GM23338 (cell line): ENCODE results near the gene STXBP5. TPM values are rescaled to one million over a fixed set of nuclear protein-coding genes. Genes with fewer than 3 reads are reported as not detected.

Source experiments
- ATAC-seq: fragments of 200-7000 bp; cut with Tn5 transposase; 3 replicates; pipeline ENCODE4 v1.9.1; 2020
- DNase-seq: peaks from one replicate; pipeline ENCODE4 v3.0.0-alpha.2; 2015; ENCODE audit warnings: low spot score
- H2AFZ ChIP-seq: fragments of 200-600 bp; sonication (generic); 2 replicates; pipeline ENCODE4 v1.8.0; 2016; ENCODE audit warnings: antibody characterized with exemption, mild to moderate bottlenecking, moderate library complexity
- H3F3A ChIP-seq: fragments of 200-600 bp; sonication (generic); replicated peaks from 2 replicates; pipeline ENCODE4 v1.8.0; 2017; ENCODE audit warnings: antibody characterized with exemption, mixed run types, low read depth
- H3K27ac ChIP-seq: fragments of 200-600 bp; sonication (generic); 2 replicates; pipeline ENCODE4 v1.6.1; 2016; ENCODE audit warnings: low read depth
- H3K27me3 ChIP-seq: fragments of 200-600 bp; sonication (generic); 2 replicates; pipeline ENCODE4 v1.8.0; 2016; ENCODE audit warnings: mild to moderate bottlenecking, mixed run types, moderate library complexity; ENCODE audit not compliant: insufficient read depth
- H3K36me3 ChIP-seq: fragments of 200-600 bp; sonication (generic); 2 replicates; pipeline ENCODE4 v1.8.0; 2016; ENCODE audit warnings: mild to moderate bottlenecking; ENCODE audit not compliant: insufficient read depth
- H3K4me1 ChIP-seq: fragments of 200-600 bp; sonication (generic); 2 replicates; pipeline ENCODE4 v1.8.0; 2016; ENCODE audit warnings: mild to moderate bottlenecking, moderate library complexity; ENCODE audit not compliant: insufficient read depth
- H3K4me2 ChIP-seq: fragments of 200-600 bp; sonication (generic); 2 replicates; pipeline ENCODE4 v1.7.1; 2017; ENCODE audit warnings: mixed run types
- H3K4me3 ChIP-seq: fragments of 200-600 bp; sonication (generic); 2 replicates; pipeline ENCODE4 v1.6.1; 2016; ENCODE audit warnings: mixed run types
- H3K79me2 ChIP-seq: fragments of 200-600 bp; sonication (generic); replicated peaks from 2 replicates; pipeline ENCODE4 v1.8.0; 2017; ENCODE audit warnings: mild to moderate bottlenecking; ENCODE audit not compliant: insufficient read depth
- H3K9me2 ChIP-seq: fragments of 200-600 bp; sonication (generic); 2 replicates; pipeline ENCODE4 v1.8.0; 2017; ENCODE audit not compliant: insufficient read depth
- H4K20me1 ChIP-seq: fragments of 200-600 bp; sonication (generic); replicated peaks from 2 replicates; pipeline ENCODE4 v1.8.0; 2017; ENCODE audit warnings: mild to moderate bottlenecking; ENCODE audit not compliant: insufficient read depth
- H3K27ac Mint-ChIP-seq: 2 replicates; pipeline ENCODE4 v1.8.0; 2020; ENCODE audit warnings: inconsistent platforms, mild to moderate bottlenecking, moderate library complexity, mixed read lengths
- H3K27me3 Mint-ChIP-seq: 3 replicates; pipeline ENCODE4 v1.8.0; 2022; ENCODE audit warnings: low read depth, mild to moderate bottlenecking, moderate library complexity, mixed read lengths, inconsistent platforms; ENCODE audit not compliant: insufficient read depth, poor library complexity
- H3K36me3 Mint-ChIP-seq: 3 replicates; pipeline ENCODE4 v1.8.0; 2021; ENCODE audit warnings: low read depth, mild to moderate bottlenecking, inconsistent platforms, moderate library complexity, mixed read lengths
- H3K4me1 Mint-ChIP-seq: 3 replicates; pipeline ENCODE4 v1.8.0; 2020; ENCODE audit warnings: mild to moderate bottlenecking, inconsistent platforms, mixed read lengths
- H3K4me3 Mint-ChIP-seq: 3 replicates; pipeline ENCODE4 v1.8.0; 2021; ENCODE audit warnings: moderate library complexity, mild to moderate bottlenecking, inconsistent platforms, mixed read lengths
- H3K9me3 Mint-ChIP-seq: 3 replicates; pipeline ENCODE4 v1.8.0; 2020; ENCODE audit warnings: moderate library complexity, mild to moderate bottlenecking, inconsistent platforms, mixed read lengths
- CTCF ChIP-seq, 2 experiments: fragments of 200-600 bp in 1 of 2; sonication (generic) in 1 of 2; conservative IDR thresholded peaks; 2 replicates each; pipeline versions ENCODE4 v1.5.1 to v1.6.1; 2016 to 2017; ENCODE audit warnings: antibody characterized with exemption in 2 of 2, low read depth in 2 of 2, mild to moderate bottlenecking in 2 of 2, moderate library complexity in 1 of 2
- ETS1 ChIP-seq: IDR thresholded peaks from 2 replicates; pipeline ENCODE4 v1.6.1; 2016; ENCODE audit warnings: antibody characterized with exemption
- EZH2 ChIP-seq: fragments of 200-600 bp; sonication (generic); IDR thresholded peaks from one replicate; pipeline ENCODE4 v1.8.0; 2017; ENCODE audit warnings: antibody characterized with exemption, mild to moderate bottlenecking, low read depth; ENCODE audit not compliant: unreplicated experiment
- JUNB ChIP-seq: IDR thresholded peaks from one replicate; pipeline ENCODE4 v1.6.1; 2016; ENCODE audit warnings: antibody characterized with exemption; ENCODE audit not compliant: unreplicated experiment
- NANOG ChIP-seq: IDR thresholded peaks from 2 replicates; pipeline ENCODE4 v1.6.1; 2016; ENCODE audit warnings: antibody characterized with exemption, borderline replicate concordance
- POLR2AphosphoS5 ChIP-seq: IDR thresholded peaks from 2 replicates; pipeline ENCODE4 v1.6.1; 2016; ENCODE audit warnings: antibody characterized with exemption, low read depth
- STAT1 ChIP-seq: IDR thresholded peaks from one replicate; pipeline ENCODE4 v1.6.1; 2016; ENCODE audit warnings: antibody characterized with exemption; ENCODE audit not compliant: unreplicated experiment
- ZNF114 ChIP-seq: fragments of 250-450 bp; sonication (Bioruptor Pico); IDR thresholded peaks from 2 replicates; pipeline ENCODE4 v1.5.0; 2020; ENCODE audit warnings: mild to moderate bottlenecking, moderate library complexity
- polyA plus RNA-seq: library from polyadenylated mRNA; unstranded; fragments of >200 nt; fragmentation: Nextera tagmentation; extraction: Ambion mirVana; gene quantifications from 2 replicates; pipeline ENCODE4 v1.2.1, GENCODE V29; 2016
- total RNA-seq: library from RNA; depleted of rRNA; stranded (reverse); fragments of >200 nt; shearing (Covaris generic); gene quantifications from 2 replicates; pipeline ENCODE4 v1.2.3, GENCODE V29; 2014
- TF ChIP-seq, protein P1 (sequence below): fragments of 250-450 bp; sonication (Bioruptor Pico); IDR thresholded peaks from 2 replicates; pipeline ENCODE4 v1.5.0; 2020; ENCODE audit warnings: mild to moderate bottlenecking, moderate library complexity

STXBP5 gene
- total and polyA plus RNA-seq, 2 experiments from 2014 or later: 3.9 to 17.8 TPM

DNA sequence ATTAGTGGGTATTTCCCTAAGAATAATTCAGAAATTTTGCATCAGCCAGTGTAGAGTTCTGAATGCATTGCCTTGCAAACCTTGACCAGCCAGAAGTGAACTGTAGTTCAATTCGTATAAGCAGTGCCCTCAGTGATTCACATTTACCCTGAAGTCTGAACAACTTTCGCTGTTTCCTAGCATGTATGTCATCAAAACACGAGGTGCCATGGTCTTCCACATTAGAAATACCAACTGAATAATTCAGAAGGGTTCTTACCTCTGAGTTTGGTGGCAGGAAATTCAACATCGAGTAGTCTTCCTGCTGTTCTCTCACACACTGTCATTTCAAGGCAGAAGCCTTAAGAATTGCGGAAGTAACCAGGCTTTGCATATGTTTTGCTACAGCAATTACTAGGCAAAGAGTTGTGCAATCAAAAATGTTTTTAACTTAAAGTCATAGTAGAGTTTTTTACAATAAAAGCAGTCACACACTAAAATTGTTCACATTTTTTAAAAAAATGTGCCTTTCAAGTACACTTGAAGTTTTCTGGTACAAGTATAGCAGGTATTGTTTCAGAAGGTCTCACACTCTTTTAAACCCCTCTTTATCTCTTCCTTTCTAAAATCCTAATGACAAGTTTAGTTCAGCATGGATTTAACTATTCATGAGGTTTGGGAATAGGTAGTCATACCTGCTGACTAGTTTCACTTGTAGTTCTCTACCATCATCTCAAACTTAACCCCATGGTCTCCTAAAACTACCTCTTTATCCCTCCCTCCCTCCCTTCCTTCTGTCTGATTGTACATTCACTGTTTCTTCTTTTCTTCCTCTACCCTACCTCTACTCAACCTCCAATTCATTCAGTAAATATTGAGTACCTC is 118.3 kb downstream of the STXBP5 start:
- H3K36me3 ChIP-seq: no peaks in the 10 kb centered on the region; the same call in 1 of the 2 replicates

More for the DNA sequence above, 118.3 kb downstream of the STXBP5 start:
- no peak overlapping the region for H3K4me3 Mint-ChIP-seq
- no peaks in the 10 kb centered on the region for H3K27me3 Mint-ChIP-seq
- peaks cover 8% of the 10 kb centered on the region; the same call in 2 of the 3 replicates for H3K4me1 Mint-ChIP-seq
- no peak overlapping the region for H3K4me2 ChIP-seq
- H3F3A ChIP-seq: no peaks in the 10 kb centered on the region
- ATAC-seq (no peak), DNase-seq (no peak)
- TF ChIP-seq CTCF (conservative IDR thresholded peaks at IDR 0.05; ENCODE audit: low read depth in 2 of 2) (no peak), ZNF114 (no peak), EZH2 (no peak), POLR2AphosphoS5 (no peak), STAT1 (no peak), NANOG (no peak), JUNB (no peak), ETS1 (no peak)
- TF ChIP-seq, protein P1, sequence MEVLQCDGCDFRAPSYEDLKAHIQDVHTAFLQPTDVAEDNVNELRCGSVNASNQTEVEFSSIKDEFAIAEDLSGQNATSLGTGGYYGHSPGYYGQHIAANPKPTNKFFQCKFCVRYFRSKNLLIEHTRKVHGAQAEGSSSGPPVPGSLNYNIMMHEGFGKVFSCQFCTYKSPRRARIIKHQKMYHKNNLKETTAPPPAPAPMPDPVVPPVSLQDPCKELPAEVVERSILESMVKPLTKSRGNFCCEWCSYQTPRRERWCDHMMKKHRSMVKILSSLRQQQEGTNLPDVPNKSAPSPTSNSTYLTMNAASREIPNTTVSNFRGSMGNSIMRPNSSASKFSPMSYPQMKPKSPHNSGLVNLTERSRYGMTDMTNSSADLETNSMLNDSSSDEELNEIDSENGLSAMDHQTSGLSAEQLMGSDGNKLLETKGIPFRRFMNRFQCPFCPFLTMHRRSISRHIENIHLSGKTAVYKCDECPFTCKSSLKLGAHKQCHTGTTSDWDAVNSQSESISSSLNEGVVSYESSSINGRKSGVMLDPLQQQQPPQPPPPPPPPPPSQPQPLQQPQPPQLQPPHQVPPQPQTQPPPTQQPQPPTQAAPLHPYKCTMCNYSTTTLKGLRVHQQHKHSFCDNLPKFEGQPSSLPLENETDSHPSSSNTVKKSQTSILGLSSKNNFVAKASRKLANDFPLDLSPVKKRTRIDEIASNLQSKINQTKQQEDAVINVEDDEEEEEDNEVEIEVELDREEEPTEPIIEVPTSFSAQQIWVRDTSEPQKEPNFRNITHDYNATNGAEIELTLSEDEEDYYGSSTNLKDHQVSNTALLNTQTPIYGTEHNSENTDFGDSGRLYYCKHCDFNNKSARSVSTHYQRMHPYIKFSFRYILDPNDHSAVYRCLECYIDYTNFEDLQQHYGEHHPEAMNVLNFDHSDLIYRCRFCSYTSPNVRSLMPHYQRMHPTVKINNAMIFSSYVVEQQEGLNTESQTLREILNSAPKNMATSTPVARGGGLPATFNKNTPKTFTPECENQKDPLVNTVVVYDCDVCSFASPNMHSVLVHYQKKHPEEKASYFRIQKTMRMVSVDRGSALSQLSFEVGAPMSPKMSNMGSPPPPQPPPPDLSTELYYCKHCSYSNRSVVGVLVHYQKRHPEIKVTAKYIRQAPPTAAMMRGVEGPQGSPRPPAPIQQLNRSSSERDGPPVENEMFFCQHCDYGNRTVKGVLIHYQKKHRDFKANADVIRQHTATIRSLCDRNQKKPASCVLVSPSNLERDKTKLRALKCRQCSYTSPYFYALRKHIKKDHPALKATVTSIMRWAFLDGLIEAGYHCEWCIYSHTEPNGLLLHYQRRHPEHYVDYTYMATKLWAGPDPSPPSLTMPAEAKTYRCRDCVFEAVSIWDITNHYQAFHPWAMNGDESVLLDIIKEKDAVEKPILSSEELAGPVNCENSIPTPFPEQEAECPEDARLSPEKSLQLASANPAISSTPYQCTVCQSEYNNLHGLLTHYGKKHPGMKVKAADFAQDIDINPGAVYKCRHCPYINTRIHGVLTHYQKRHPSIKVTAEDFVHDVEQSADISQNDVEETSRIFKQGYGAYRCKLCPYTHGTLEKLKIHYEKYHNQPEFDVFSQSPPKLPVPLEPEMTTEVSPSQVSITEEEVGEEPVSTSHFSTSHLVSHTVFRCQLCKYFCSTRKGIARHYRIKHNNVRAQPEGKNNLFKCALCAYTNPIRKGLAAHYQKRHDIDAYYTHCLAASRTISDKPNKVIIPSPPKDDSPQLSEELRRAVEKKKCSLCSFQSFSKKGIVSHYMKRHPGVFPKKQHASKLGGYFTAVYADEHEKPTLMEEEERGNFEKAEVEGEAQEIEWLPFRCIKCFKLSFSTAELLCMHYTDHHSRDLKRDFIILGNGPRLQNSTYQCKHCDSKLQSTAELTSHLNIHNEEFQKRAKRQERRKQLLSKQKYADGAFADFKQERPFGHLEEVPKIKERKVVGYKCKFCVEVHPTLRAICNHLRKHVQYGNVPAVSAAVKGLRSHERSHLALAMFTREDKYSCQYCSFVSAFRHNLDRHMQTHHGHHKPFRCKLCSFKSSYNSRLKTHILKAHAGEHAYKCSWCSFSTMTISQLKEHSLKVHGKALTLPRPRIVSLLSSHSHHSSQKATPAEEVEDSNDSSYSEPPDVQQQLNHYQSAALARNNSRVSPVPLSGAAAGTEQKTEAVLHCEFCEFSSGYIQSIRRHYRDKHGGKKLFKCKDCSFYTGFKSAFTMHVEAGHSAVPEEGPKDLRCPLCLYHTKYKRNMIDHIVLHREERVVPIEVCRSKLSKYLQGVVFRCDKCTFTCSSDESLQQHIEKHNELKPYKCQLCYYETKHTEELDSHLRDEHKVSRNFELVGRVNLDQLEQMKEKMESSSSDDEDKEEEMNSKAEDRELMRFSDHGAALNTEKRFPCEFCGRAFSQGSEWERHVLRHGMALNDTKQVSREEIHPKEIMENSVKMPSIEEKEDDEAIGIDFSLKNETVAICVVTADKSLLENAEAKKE: no peak
- no peak overlapping the region for H3K4me3 ChIP-seq
- 0 out of 3 replicates have a peak, but pooled peaks cover 3% of the 10 kb centered on the region for H3K36me3 Mint-ChIP-seq
- no peaks in the 10 kb centered on the region for H3K9me2 ChIP-seq
- H3K9me3 Mint-ChIP-seq: no peaks in the 10 kb centered on the region
- no peaks in the 10 kb centered on the region for H3K27me3 ChIP-seq
- H3K79me2 ChIP-seq: no peaks in the 10 kb centered on the region
- peak overlapping the region; percentile 53; the same call in 1 of the 2 replicates for H3K27ac ChIP-seq
- H3K4me1 ChIP-seq: peaks cover 8% of the 10 kb centered on the region; the same call in 1 of the 2 replicates
- H2AFZ ChIP-seq: no peak overlapping the region
- H4K20me1 ChIP-seq: no peaks in the 10 kb centered on the region
- H3K27ac Mint-ChIP-seq: no peak overlapping the region; the same call in 1 of the 2 replicates
